Smooth muscle cell (in vitro differentiated cells): Measurements from ENCODE around the gene APOBEC3C. TPM values are rescaled to one million over a fixed set of nuclear protein-coding genes. Genes with fewer than 3 reads are reported as not detected.
A peak's percentile ranks its signal among the peaks of the same experiment; 100 is the strongest.
"Not testable (repeated sequence)": the region's sequence is repeated elsewhere in the genome, so short reads cannot be mapped to it uniquely, and the experiment has no call there.

Source experiments
- DNase-seq: peaks from one replicate; lab custom pipeline; 2025; ENCODE audit not compliant: unreplicated experiment; lab: John Stamatoyannopoulos, UW
- H2AFZ ChIP-seq: fragments of 200-600 bp; sonication (generic); 2 replicates; pipeline ENCODE4 v1.6.0; 2016; ENCODE audit warnings: antibody characterized with exemption, low read depth, mild to moderate bottlenecking
- H3F3A ChIP-seq: fragments of 200-600 bp; sonication (generic); 2 replicates; pipeline ENCODE4 v1.6.0; 2017; ENCODE audit warnings: antibody characterized with exemption, low read depth
- H3K27ac ChIP-seq: fragments of 200-600 bp; sonication (generic); 2 replicates; pipeline ENCODE4 v1.5.1; 2016; ENCODE audit warnings: low read depth, mild to moderate bottlenecking
- H3K27me3 ChIP-seq: fragments of 200-600 bp; sonication (generic); 2 replicates; pipeline ENCODE4 v1.6.1; 2016; ENCODE audit warnings: low read depth, mild to moderate bottlenecking
- H3K36me3 ChIP-seq: fragments of 200-600 bp; sonication (generic); 2 replicates; pipeline ENCODE4 v1.5.1; 2016; ENCODE audit warnings: low read depth
- H3K4me1 ChIP-seq: fragments of 200-600 bp; sonication (generic); 2 replicates; pipeline ENCODE4 v1.5.1; 2016; ENCODE audit warnings: low read depth
- H3K4me2 ChIP-seq: fragments of 200-600 bp; sonication (generic); 2 replicates; pipeline ENCODE4 v1.6.0; 2016; ENCODE audit warnings: mild to moderate bottlenecking
- H3K4me3 ChIP-seq: fragments of 200-600 bp; sonication (generic); 2 replicates; pipeline ENCODE4 v1.5.1; 2016; ENCODE audit warnings: mild to moderate bottlenecking
- H3K79me2 ChIP-seq: fragments of 200-600 bp; sonication (generic); 2 replicates; pipeline ENCODE4 v1.6.0; 2016; ENCODE audit warnings: low read depth, mild to moderate bottlenecking
- H3K9ac ChIP-seq: fragments of 200-600 bp; sonication (generic); 2 replicates; pipeline ENCODE4 v1.6.0; 2016; ENCODE audit warnings: low read depth
- H3K9me3 ChIP-seq: fragments of 200-600 bp; sonication (generic); replicated peaks from 2 replicates; pipeline ENCODE4 v1.5.1; 2016; ENCODE audit warnings: low read depth
- H4K20me1 ChIP-seq: fragments of 200-600 bp; sonication (generic); 2 replicates; pipeline ENCODE4 v1.6.0; 2016; ENCODE audit warnings: low read depth
- CTCF ChIP-seq: fragments of 200-600 bp; sonication (generic); IDR thresholded peaks from 2 replicates; pipeline ENCODE4 v1.5.1; 2017; ENCODE audit warnings: borderline replicate concordance, mild to moderate bottlenecking, antibody characterized with exemption; ENCODE audit not compliant: insufficient read depth, poor library complexity, severe bottlenecking
- WGBS: methylation state at CpG from one replicate; pipeline ENCODE4 v1.1.7; 2016; ENCODE audit warnings: low lambda C conversion rate; 5-methylcytosine and 5-hydroxymethylcytosine counted together
- polyA plus RNA-seq: library from polyadenylated mRNA; unstranded; fragments of >200 nt; fragmentation: Nextera tagmentation; extraction: Ambion mirVana; gene quantifications from 2 replicates; pipeline ENCODE4 v1.2.1, GENCODE V29; 2016
- total RNA-seq: library from RNA; depleted of rRNA; stranded (reverse); fragments of >200 nt; gene quantifications from 2 replicates; pipeline ENCODE4 v1.2.3, GENCODE V29; 2014

APOBEC3C gene
- total and polyA plus RNA-seq, 2 experiments from 2014 or later: 5.3 to 38.0 TPM

GRCh38 chr22:38973289-38974169 is 40.5 kb upstream of the APOBEC3C start:
- peak; percentile 75 for TF ChIP-seq CTCF
- no peak overlapping the region for H3K27ac ChIP-seq
- no peak overlapping the region for H3K4me3 ChIP-seq
- no peaks in the 10 kb centered on the region for H3K79me2 ChIP-seq
- no peaks in the 10 kb centered on the region for H3K4me1 ChIP-seq
- H4K20me1 ChIP-seq: no peaks in the 10 kb centered on the region
- DNase-seq: no peak
- H3K9ac ChIP-seq: no peak overlapping the region
- no peak overlapping the region for H3K4me2 ChIP-seq
- H2AFZ ChIP-seq: no peak overlapping the region
- no peaks in the 10 kb centered on the region for H3K27me3 ChIP-seq
- H3K9me3 ChIP-seq: no peaks in the 10 kb centered on the region
- WGBS: 49% methylated on average over 15 of the region's 15 CpGs
- no peaks in the 10 kb centered on the region for H3K36me3 ChIP-seq
- no peaks in the 10 kb centered on the region for H3F3A ChIP-seq

GRCh38 chr22:38974170-38974825 is 39.8 kb upstream of the APOBEC3C start:
- Histone ChIP-seq H3K79me2 (no peaks in the 10 kb centered on the region), H3K27ac (no peak overlapping the region), H3K9me3 (no peaks in the 10 kb centered on the region), H3K4me2 (no peak overlapping the region), H3K4me3 (no peak overlapping the region), H3K4me1 (no peaks in the 10 kb centered on the region), H3K9ac (no peak overlapping the region), H3K27me3 (no peaks in the 10 kb centered on the region), H3F3A (no peaks in the 10 kb centered on the region), H3K36me3 (no peaks in the 10 kb centered on the region), H4K20me1 (no peaks in the 10 kb centered on the region), H2AFZ (no peak overlapping the region)
- no peak for TF ChIP-seq CTCF
- DNase-seq: no peak
- WGBS: 94% methylated on average over 18 of the region's 18 CpGs

GRCh38 chr22:38974826-38975175 is 39.3 kb upstream of the APOBEC3C start:
- Histone ChIP-seq H3K79me2 (no peaks in the 10 kb centered on the region), H3K36me3 (no peaks in the 10 kb centered on the region), H3K4me1 (no peaks in the 10 kb centered on the region), H3K9ac (no peak overlapping the region), H3F3A (no peaks in the 10 kb centered on the region), H3K27ac (no peak overlapping the region), H2AFZ (no peak overlapping the region), H3K9me3 (no peaks in the 10 kb centered on the region), H3K27me3 (no peaks in the 10 kb centered on the region), H4K20me1 (no peaks in the 10 kb centered on the region), H3K4me3 (no peak overlapping the region), H3K4me2 (no peak overlapping the region)
- WGBS: 93% methylated on average over 7 of the region's 7 CpGs
- DNase-seq: no peak
- no peak for TF ChIP-seq CTCF

- not testable (repeated sequence) for H2AFZ ChIP-seq, H3F3A ChIP-seq, H3K4me3 ChIP-seq, H4K20me1 ChIP-seq, DNase-seq, H3K36me3 ChIP-seq, H3K9ac ChIP-seq, H3K27ac ChIP-seq, H3K9me3 ChIP-seq, H3K4me2 ChIP-seq, H3K27me3 ChIP-seq, H3K4me1 ChIP-seq, H3K79me2 ChIP-seq
- WGBS: 94% methylated on average over 4 of the region's 4 CpGs
These were observed 36.8 kb upstream of the APOBEC3C start for GRCh38 chr22:38977289-38977688.

GRCh38 chr22:38980587-38980986 is 33.5 kb upstream of the APOBEC3C start:
- not testable (repeated sequence) for H3K79me2 ChIP-seq, H3K9ac ChIP-seq, DNase-seq, H3K4me2 ChIP-seq, H3K27me3 ChIP-seq, H4K20me1 ChIP-seq, H3F3A ChIP-seq, H2AFZ ChIP-seq, H3K4me1 ChIP-seq, H3K36me3 ChIP-seq, H3K27ac ChIP-seq, H3K9me3 ChIP-seq, H3K4me3 ChIP-seq
- 81% methylated on average over 10 of the region's 10 CpGs for WGBS
